ENCODE results near the gene TBC1D10A. TPM values are rescaled to one million over a fixed set of nuclear protein-coding genes. Genes with fewer than 3 reads are reported as not detected.

TBC1D10A gene
- total and polyA plus RNA-seq, 2 experiments from 2014 or later = 3.3 to 8.8 TPM

GRCh38 chr22:30253205-30253852, 73.4 kb downstream of the TBC1D10A start (continued):
- TF ChIP-seq, protein P1, sequence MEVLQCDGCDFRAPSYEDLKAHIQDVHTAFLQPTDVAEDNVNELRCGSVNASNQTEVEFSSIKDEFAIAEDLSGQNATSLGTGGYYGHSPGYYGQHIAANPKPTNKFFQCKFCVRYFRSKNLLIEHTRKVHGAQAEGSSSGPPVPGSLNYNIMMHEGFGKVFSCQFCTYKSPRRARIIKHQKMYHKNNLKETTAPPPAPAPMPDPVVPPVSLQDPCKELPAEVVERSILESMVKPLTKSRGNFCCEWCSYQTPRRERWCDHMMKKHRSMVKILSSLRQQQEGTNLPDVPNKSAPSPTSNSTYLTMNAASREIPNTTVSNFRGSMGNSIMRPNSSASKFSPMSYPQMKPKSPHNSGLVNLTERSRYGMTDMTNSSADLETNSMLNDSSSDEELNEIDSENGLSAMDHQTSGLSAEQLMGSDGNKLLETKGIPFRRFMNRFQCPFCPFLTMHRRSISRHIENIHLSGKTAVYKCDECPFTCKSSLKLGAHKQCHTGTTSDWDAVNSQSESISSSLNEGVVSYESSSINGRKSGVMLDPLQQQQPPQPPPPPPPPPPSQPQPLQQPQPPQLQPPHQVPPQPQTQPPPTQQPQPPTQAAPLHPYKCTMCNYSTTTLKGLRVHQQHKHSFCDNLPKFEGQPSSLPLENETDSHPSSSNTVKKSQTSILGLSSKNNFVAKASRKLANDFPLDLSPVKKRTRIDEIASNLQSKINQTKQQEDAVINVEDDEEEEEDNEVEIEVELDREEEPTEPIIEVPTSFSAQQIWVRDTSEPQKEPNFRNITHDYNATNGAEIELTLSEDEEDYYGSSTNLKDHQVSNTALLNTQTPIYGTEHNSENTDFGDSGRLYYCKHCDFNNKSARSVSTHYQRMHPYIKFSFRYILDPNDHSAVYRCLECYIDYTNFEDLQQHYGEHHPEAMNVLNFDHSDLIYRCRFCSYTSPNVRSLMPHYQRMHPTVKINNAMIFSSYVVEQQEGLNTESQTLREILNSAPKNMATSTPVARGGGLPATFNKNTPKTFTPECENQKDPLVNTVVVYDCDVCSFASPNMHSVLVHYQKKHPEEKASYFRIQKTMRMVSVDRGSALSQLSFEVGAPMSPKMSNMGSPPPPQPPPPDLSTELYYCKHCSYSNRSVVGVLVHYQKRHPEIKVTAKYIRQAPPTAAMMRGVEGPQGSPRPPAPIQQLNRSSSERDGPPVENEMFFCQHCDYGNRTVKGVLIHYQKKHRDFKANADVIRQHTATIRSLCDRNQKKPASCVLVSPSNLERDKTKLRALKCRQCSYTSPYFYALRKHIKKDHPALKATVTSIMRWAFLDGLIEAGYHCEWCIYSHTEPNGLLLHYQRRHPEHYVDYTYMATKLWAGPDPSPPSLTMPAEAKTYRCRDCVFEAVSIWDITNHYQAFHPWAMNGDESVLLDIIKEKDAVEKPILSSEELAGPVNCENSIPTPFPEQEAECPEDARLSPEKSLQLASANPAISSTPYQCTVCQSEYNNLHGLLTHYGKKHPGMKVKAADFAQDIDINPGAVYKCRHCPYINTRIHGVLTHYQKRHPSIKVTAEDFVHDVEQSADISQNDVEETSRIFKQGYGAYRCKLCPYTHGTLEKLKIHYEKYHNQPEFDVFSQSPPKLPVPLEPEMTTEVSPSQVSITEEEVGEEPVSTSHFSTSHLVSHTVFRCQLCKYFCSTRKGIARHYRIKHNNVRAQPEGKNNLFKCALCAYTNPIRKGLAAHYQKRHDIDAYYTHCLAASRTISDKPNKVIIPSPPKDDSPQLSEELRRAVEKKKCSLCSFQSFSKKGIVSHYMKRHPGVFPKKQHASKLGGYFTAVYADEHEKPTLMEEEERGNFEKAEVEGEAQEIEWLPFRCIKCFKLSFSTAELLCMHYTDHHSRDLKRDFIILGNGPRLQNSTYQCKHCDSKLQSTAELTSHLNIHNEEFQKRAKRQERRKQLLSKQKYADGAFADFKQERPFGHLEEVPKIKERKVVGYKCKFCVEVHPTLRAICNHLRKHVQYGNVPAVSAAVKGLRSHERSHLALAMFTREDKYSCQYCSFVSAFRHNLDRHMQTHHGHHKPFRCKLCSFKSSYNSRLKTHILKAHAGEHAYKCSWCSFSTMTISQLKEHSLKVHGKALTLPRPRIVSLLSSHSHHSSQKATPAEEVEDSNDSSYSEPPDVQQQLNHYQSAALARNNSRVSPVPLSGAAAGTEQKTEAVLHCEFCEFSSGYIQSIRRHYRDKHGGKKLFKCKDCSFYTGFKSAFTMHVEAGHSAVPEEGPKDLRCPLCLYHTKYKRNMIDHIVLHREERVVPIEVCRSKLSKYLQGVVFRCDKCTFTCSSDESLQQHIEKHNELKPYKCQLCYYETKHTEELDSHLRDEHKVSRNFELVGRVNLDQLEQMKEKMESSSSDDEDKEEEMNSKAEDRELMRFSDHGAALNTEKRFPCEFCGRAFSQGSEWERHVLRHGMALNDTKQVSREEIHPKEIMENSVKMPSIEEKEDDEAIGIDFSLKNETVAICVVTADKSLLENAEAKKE (CRISPR knock-in tag; IDR thresholded peaks at IDR 0.05) = no peak

DNA sequence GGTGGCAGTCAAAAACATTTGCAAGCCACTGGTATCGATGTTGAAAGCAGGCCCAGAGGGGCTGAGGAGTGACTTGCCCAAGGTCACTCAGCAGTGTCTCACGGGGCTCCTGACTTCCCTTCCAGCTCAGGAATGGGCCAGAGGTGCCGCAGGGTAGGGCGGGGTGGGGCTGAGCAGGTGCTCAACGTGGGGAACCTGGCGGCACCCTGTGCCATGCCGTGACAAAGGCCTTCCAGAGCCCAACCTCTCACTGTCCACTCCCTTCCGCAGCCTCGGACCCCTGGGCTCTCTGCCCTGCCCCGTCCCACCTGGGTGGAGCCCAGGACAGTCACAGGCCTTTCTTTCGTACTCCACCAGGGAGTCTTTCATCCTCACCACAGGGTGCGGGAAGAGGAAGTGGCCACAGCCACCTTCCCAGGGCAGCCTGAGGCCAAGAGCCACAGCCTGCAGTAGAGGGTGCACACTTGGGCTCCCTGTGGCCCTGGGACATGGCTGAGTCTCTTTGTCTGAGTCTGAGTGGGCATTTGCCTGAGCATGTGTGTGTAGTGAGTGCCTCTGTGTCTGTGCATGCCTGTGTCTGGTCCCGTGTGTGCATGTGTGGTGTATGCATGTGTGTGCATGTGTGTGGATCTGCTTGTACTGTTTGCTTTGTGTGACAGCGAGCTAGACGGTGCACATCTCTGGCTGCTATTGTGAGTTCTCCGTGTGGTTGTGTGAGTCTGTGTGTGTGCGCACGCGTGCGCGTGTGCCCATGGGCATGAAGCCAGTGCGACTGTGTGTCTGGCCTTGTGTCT, 74.1 kb downstream of the TBC1D10A start:
- no peak overlapping the region for H3K27ac ChIP-seq (ENCODE audit: low read depth)
- no peak overlapping the region for H3K4me2 ChIP-seq
- Mint-ChIP-seq H3K4me3 (no peak overlapping the region; the same call in 2 of the 3 replicates), H3K27me3 (ENCODE audit: insufficient read depth, low read depth, poor library complexity) (peaks cover 15% of the 10 kb centered on the region), H3K4me1 (peaks cover 38% of the 10 kb centered on the region), H3K9me3 (no peaks in the 10 kb centered on the region), H3K36me3 (ENCODE audit: low read depth) (no peaks in the 10 kb centered on the region; the same call in 2 of the 3 replicates), H3K27ac (no peak overlapping the region)
- DNase-seq (ENCODE audit: low spot score) (peak; percentile 47), ATAC-seq (peak; percentile 3; the same call in 1 of the 3 replicates)
- H3K9me2 ChIP-seq (ENCODE audit: insufficient read depth) = no peaks in the 10 kb centered on the region
- H3K36me3 ChIP-seq (ENCODE audit: insufficient read depth) = no peaks in the 10 kb centered on the region
- no peak overlapping the region for H3K4me3 ChIP-seq
- no peaks in the 10 kb centered on the region for H3K27me3 ChIP-seq (ENCODE audit: insufficient read depth)
- H3K79me2 ChIP-seq (replicated peaks; ENCODE audit: insufficient read depth) = no peaks in the 10 kb centered on the region
- TF ChIP-seq, protein P2, sequence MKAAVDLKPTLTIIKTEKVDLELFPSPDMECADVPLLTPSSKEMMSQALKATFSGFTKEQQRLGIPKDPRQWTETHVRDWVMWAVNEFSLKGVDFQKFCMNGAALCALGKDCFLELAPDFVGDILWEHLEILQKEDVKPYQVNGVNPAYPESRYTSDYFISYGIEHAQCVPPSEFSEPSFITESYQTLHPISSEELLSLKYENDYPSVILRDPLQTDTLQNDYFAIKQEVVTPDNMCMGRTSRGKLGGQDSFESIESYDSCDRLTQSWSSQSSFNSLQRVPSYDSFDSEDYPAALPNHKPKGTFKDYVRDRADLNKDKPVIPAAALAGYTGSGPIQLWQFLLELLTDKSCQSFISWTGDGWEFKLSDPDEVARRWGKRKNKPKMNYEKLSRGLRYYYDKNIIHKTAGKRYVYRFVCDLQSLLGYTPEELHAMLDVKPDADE (IDR thresholded peaks at IDR 0.05) = 0 out of 2 replicates have a peak, but pooled peaks have one; percentile 16
- no peak for TF ChIP-seq CREB1 (CRISPR knock-in tag; IDR thresholded peaks at IDR 0.05; ENCODE audit: low read depth)
- peaks cover 17% of the 10 kb centered on the region for H3K4me1 ChIP-seq (ENCODE audit: insufficient read depth)
- H3F3A ChIP-seq (replicated peaks; ENCODE audit: low read depth) = no peaks in the 10 kb centered on the region
- no peaks in the 10 kb centered on the region for H4K20me1 ChIP-seq (replicated peaks; ENCODE audit: insufficient read depth)
- no peak overlapping the region for H2AFZ ChIP-seq
